Gastrocnemius medialis (tissue), 4 donors: ENCODE data around the gene INSIG1. TPM values are rescaled to one million over a fixed set of nuclear protein-coding genes. Genes with fewer than 3 reads are reported as not detected.

Experiments
- ATAC-seq, 2 donors: fragments of 150-250 bp; one replicate each; pipeline ENCODE4 v1.9.1; 2016
- DNase-seq, 2 donors: peaks; one replicate each; pipeline ENCODE4 v3.0.0-alpha.2; 2019
- H3K27ac ChIP-seq, 4 donors: fragments of 200-600 bp; sonication (generic); 1 replicate in 1 of 4; 2 replicates in 3 of 4; pipeline ENCODE4 v1.5.1; 2016 to 2018; ENCODE audit warnings: mild to moderate bottlenecking in 2 of 4, moderate library complexity in 1 of 4
- H3K27me3 ChIP-seq, 3 donors: fragments of 200-600 bp; sonication (generic) in 2 of 3; 1 replicate in 1 of 3; 2 replicates in 2 of 3; pipeline versions ENCODE4 v1.5.1 to v1.6.0; 2016 to 2019; ENCODE audit warnings: mild to moderate bottlenecking in 1 of 3, moderate library complexity in 1 of 3
- H3K36me3 ChIP-seq, 2 donors: fragments of 200-600 bp; sonication (generic) in 1 of 2; one replicate each; pipeline ENCODE4 v1.5.1; 2017 to 2018
- H3K4me1 ChIP-seq, 2 donors: fragments of 200-600 bp; sonication (generic) in 1 of 2; one replicate each; pipeline ENCODE4 v1.5.1; 2016 to 2017; ENCODE audit warnings: mild to moderate bottlenecking in 2 of 2
- H3K4me3 ChIP-seq, 4 donors: fragments of 200-600 bp; sonication (generic) in 3 of 4; 1 replicate in 1 of 4; 2 replicates in 3 of 4; pipeline ENCODE4 v1.5.1; 2016 to 2019; ENCODE audit warnings: mild to moderate bottlenecking in 2 of 4
- H3K9me3 ChIP-seq, 3 donors: fragments of 200-600 bp; sonication (generic) in 2 of 3; 1 replicate in 1 of 3; 2 replicates in 2 of 3; pipeline ENCODE4 v1.5.1; 2016 to 2019
- CTCF ChIP-seq, 5 experiments: fragments of 450-650 bp in 3 of 5; fragments of 200-600 bp in 2 of 5; sonication (generic) in 2 of 5; IDR thresholded peaks in 4 of 5; conservative IDR thresholded peaks in 1 of 5; 1 replicate in 4 of 5; 2 replicates in 1 of 5; pipeline ENCODE4 v1.5.1; 2016 to 2019; ENCODE audit warnings: antibody characterized with exemption in 5 of 5, mild to moderate bottlenecking in 3 of 5, moderate library complexity in 3 of 5
- POLR2A ChIP-seq, 2 donors: fragments of 450-650 bp; IDR thresholded peaks; one replicate each; pipeline ENCODE4 v1.6.1; 2017; ENCODE audit warnings: antibody characterized with exemption in 2 of 2, mild to moderate bottlenecking in 2 of 2, moderate library complexity in 2 of 2
- in situ Hi-C, 4 donors: fragments of 200-750 bp; cut with MboI; loops; one replicate each; pipeline versions ENCODE4 v1.15.0 to v1.8.0; 2017; ENCODE audit warnings: low sequenced_read_pairs in 4 of 4
- intact Hi-C: fragments of 100-400 bp; cut with DNase I; formaldehyde crosslinking; loops from one replicate; pipeline ENCODE4 v1.15.1; 2023; ENCODE audit warnings: low total_unique reads
- total RNA-seq, 4 donors: library from RNA; depleted of rRNA; stranded (reverse); fragments of >200 nt; gene quantifications; one replicate each; pipeline versions ENCODE4 v1.1.0 to v1.2.3, GENCODE V29; 2016

The INSIG1 gene
- total RNA-seq, 4 donors from 2014 or later, result 11.1 to 15.9 (median 14.0) TPM

GRCh38 chr7:155345490-155345889, 47.8 kb downstream of the INSIG1 start:
- TF ChIP-seq POLR2A (IDR thresholded peaks at IDR 0.05) (no peak), CTCF (IDR thresholded peaks at IDR 0.05 in 4 of 5, conservative IDR thresholded peaks at IDR 0.05 in 1 of 5) (no peak)
- in situ Hi-C loops, result loop anchor here in 3 of 4 donors (10.0 to 25.0 kb wide), 3 partner anchors 161 to 421 kb away; no protein-coding TSS in a partner anchor
- no peaks in the 10 kb centered on the region for H3K36me3 ChIP-seq
- DNase-seq (no peak), ATAC-seq (no peak)
- no peak overlapping the region for H3K27ac ChIP-seq
- no peak overlapping the region for H3K4me3 ChIP-seq
- peaks cover 0 to 4% of the 10 kb centered on the region in 2 donors for H3K4me1 ChIP-seq
- H3K9me3 ChIP-seq, result no peaks in the 10 kb centered on the region
- intact Hi-C loops, result loop anchor here (1.0 to 5.0 kb wide), 3 partner anchors 155 to 433 kb away; no protein-coding TSS in a partner anchor
- peaks cover 11 to 14% (median 11%) of the 10 kb centered on the region in 3 donors for H3K27me3 ChIP-seq

GRCh38 chr7:155346285-155346684, 48.6 kb downstream of the INSIG1 start:
- no peak for ATAC-seq
- Histone ChIP-seq H3K9me3 (no peaks in the 10 kb centered on the region), H3K4me1 (peaks cover 0 to 4% of the 10 kb centered on the region in 2 donors), H3K4me3 (no peak overlapping the region), H3K36me3 (no peaks in the 10 kb centered on the region), H3K27me3 (peaks cover 18 to 19% (median 18%) of the 10 kb centered on the region in 3 donors), H3K27ac (no peak overlapping the region)
- in situ Hi-C loops (loop anchor here in 3 of 4 donors (10.0 to 25.0 kb wide), 3 partner anchors 161 to 421 kb away; no protein-coding TSS in a partner anchor), intact Hi-C loops (loop anchor here (5.0 kb wide), 1 partner anchor 434 kb away; no protein-coding TSS in a partner anchor)
- no peak for TF ChIP-seq CTCF (IDR thresholded peaks at IDR 0.05 in 4 of 5, conservative IDR thresholded peaks at IDR 0.05 in 1 of 5)
- TF ChIP-seq POLR2A (IDR thresholded peaks at IDR 0.05), result no peak
- DNase-seq, result no peak

- no peak for TF ChIP-seq CTCF (IDR thresholded peaks at IDR 0.05 in 4 of 5, conservative IDR thresholded peaks at IDR 0.05 in 1 of 5)
- no peak for TF ChIP-seq POLR2A (IDR thresholded peaks at IDR 0.05)
- Histone ChIP-seq H3K9me3 (no peaks in the 10 kb centered on the region), H3K36me3 (no peaks in the 10 kb centered on the region), H3K4me1 (peaks cover 0 to 4% of the 10 kb centered on the region in 2 donors), H3K27ac (no peak overlapping the region), H3K4me3 (no peak overlapping the region), H3K27me3 (peaks cover 23 to 40% (median 31%) of the 10 kb centered on the region in 3 donors)
- DNase-seq (no peak), ATAC-seq (no peak)
- intact Hi-C loops (loop anchor here (5.0 kb wide), 1 partner anchor 437 kb away; no protein-coding TSS in a partner anchor), in situ Hi-C loops (loop anchor here in 3 of 4 donors (10.0 to 25.0 kb wide), 3 partner anchors 164 to 424 kb away; no protein-coding TSS in a partner anchor)
Observed at GRCh38 chr7:155348806-155349205, 51.1 kb downstream of the INSIG1 start.

- no peak overlapping the region for H3K27ac ChIP-seq
- peaks cover 23 to 40% (median 31%) of the 10 kb centered on the region in 3 donors for H3K27me3 ChIP-seq
- no peaks in the 10 kb centered on the region for H3K9me3 ChIP-seq
- intact Hi-C loops, result loop anchor here (5.0 kb wide), 1 partner anchor 437 kb away; no protein-coding TSS in a partner anchor
- H3K4me3 ChIP-seq, result no peak overlapping the region
- DNase-seq (no peak), ATAC-seq (no peak)
- no peaks in the 10 kb centered on the region for H3K36me3 ChIP-seq
- peaks cover 0 to 4% of the 10 kb centered on the region in 2 donors for H3K4me1 ChIP-seq
- TF ChIP-seq POLR2A (IDR thresholded peaks at IDR 0.05) (no peak), CTCF (IDR thresholded peaks at IDR 0.05 in 4 of 5, conservative IDR thresholded peaks at IDR 0.05 in 1 of 5) (no peak)
- in situ Hi-C loops, result loop anchor here (10.0 to 25.0 kb wide), 3 partner anchors 165 to 425 kb away; no protein-coding TSS in a partner anchor
Observed at GRCh38 chr7:155349601-155350331, 52.1 kb downstream of the INSIG1 start.
